ENCODE results near the gene INO80.

DNA sequence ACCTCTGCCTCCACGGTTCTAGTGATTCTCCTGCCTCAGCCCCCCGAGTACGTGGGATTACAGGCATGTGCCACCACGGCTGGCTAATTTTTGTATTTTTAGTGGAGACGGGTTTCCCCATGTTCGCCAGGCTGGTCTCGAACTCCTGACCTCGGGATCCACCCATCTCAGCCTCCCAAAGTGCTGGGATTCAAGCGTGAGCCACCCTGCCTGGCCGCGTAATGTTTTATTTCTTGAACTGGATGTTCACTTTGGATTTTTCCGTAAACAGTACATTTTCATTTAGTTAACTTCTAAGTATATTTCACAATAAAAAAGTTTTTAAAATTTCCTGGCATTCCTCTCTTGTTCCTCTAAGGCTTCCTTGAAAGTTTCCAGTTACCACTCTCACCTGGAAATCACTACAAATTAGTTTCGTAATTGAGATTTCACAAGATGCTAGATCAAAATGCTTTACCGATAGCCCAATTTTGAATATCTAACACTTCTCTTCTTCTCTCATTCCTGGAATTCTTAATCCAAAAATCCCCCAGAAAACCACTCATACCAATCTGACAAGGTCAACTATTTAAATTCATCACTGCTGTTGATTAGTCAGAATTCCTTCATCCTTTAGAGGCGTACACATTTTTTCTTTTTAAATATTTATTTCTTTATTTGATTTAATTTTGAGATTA, 44.7 kb upstream of the INO80 start:
- TF ChIP-seq, protein P1, sequence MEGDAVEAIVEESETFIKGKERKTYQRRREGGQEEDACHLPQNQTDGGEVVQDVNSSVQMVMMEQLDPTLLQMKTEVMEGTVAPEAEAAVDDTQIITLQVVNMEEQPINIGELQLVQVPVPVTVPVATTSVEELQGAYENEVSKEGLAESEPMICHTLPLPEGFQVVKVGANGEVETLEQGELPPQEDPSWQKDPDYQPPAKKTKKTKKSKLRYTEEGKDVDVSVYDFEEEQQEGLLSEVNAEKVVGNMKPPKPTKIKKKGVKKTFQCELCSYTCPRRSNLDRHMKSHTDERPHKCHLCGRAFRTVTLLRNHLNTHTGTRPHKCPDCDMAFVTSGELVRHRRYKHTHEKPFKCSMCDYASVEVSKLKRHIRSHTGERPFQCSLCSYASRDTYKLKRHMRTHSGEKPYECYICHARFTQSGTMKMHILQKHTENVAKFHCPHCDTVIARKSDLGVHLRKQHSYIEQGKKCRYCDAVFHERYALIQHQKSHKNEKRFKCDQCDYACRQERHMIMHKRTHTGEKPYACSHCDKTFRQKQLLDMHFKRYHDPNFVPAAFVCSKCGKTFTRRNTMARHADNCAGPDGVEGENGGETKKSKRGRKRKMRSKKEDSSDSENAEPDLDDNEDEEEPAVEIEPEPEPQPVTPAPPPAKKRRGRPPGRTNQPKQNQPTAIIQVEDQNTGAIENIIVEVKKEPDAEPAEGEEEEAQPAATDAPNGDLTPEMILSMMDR (IDR thresholded peaks at IDR 0.05; ENCODE audit: low read length), result no peak
- no peak for TF ChIP-seq EZH2 (IDR thresholded peaks at IDR 0.05; ENCODE audit: borderline replicate concordance, low read length)

Data from OCI-LY1 (cell line).